ENCODE data around the gene ZNF385D.

The ZNF385D gene

DNA sequence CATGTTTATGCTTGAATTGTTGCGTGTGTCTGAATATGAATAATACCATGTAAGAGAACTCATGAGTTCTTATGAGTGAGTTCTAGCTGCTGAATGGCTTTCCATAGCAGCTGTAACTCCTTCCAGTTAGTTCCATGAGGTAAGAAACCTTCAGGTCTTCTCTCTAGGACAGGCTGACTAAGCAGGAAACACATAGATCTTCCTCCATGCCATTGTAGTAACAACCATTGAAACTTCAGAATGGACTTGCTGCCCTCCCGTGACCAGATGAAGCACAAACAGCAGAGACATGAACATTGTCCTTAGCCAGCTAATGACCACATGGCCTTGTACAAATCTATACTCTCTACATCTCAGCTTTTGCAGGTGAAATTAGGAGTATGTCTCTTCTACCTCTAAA lies 200.0 kb downstream of the ZNF385D start:
- no peak overlapping the region for H3K4ac ChIP-seq (ENCODE audit: low read depth in 1 of 2, low read length in 2 of 2)
- no peaks in the 10 kb centered on the region for H3K79me1 ChIP-seq (replicated peaks; ENCODE audit: low read length, poor library complexity, severe bottlenecking)
- no peak overlapping the region for H3K4me3 ChIP-seq (ENCODE audit: insufficient read depth in 1 of 2, low read depth in 1 of 2, low read length in 2 of 2)
- peaks cover 0 to 9% of the 10 kb centered on the region in 2 experiments for H3K36me3 ChIP-seq (ENCODE audit: control insufficient read depth in 1 of 2, insufficient read depth in 2 of 2, low read depth in 1 of 2, low read length in 2 of 2)
- H2AK5ac ChIP-seq (ENCODE audit: low read length, severe bottlenecking): no peak overlapping the region
- no peak overlapping the region for H3K14ac ChIP-seq (ENCODE audit: low read length in 2 of 2)
- H2BK5ac ChIP-seq (ENCODE audit: low read depth, low read length, poor library complexity, severe bottlenecking): no peak overlapping the region
- 85% methylated on average over 1 of the region's 2 CpGs for WGBS
- no peak overlapping the region for H3K23ac ChIP-seq (ENCODE audit: low read length in 2 of 2)
- DNase-seq: no peak
- no peak overlapping the region for H3K27ac ChIP-seq (ENCODE audit: low read length, poor library complexity, severe bottlenecking)
- no peak overlapping the region for H4K91ac ChIP-seq (ENCODE audit: low read length)
- no peak overlapping the region for H3K18ac ChIP-seq (ENCODE audit: low read depth in 1 of 2, low read length in 2 of 2)
- no peak overlapping the region for H2BK15ac ChIP-seq (ENCODE audit: low read depth, poor library complexity, severe bottlenecking)
- H3K4me1 ChIP-seq (ENCODE audit: control insufficient read depth, insufficient read depth, low read depth, low read length): no peaks in the 10 kb centered on the region
- no peak overlapping the region for H2BK120ac ChIP-seq (ENCODE audit: low read depth, low read length)
- no peak overlapping the region for H4K8ac ChIP-seq (ENCODE audit: low read length)
- H3K9me3 ChIP-seq (ENCODE audit: control insufficient read depth, low read length): no peaks in the 10 kb centered on the region
- no peak overlapping the region for H2BK12ac ChIP-seq (ENCODE audit: low read length in 2 of 2)
- no peak overlapping the region for H2AFZ ChIP-seq (ENCODE audit: low read depth, low read length)
- no peak overlapping the region for H3K4me2 ChIP-seq (ENCODE audit: low read length, poor library complexity, severe bottlenecking)
- no peak overlapping the region for H3K9ac ChIP-seq (ENCODE audit: low read length)
- H3K27me3 ChIP-seq (ENCODE audit: control insufficient read depth in 1 of 2, insufficient read depth in 1 of 2, low read length in 2 of 2): no peaks in the 10 kb centered on the region

DNA sequence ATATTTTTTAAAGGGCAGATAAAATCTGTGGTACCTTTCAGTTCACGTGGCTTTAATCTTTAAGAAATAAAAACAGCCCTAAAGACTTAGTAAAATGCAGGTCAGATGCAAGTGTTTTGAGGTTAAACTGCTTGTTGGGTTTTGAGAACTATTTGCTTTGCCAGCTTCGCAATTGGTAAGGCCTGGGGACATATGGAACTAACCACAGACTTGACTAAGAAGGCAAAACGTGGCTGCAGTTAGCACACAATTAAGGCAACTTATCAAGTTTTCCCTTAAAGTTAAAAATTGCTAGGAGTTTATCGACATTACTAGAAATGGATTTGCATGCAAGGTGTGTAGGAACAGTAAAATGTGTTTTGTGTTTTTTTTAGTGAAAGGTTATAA lies 206.9 kb downstream of the ZNF385D start:
- H3K79me1 ChIP-seq (replicated peaks; ENCODE audit: low read length, poor library complexity, severe bottlenecking): no peaks in the 10 kb centered on the region
- no peak overlapping the region for H4K8ac ChIP-seq (ENCODE audit: low read length)
- H3K18ac ChIP-seq (ENCODE audit: low read depth in 1 of 2, low read length in 2 of 2): no peak overlapping the region
- H3K4me2 ChIP-seq (ENCODE audit: low read length, poor library complexity, severe bottlenecking): no peak overlapping the region
- H3K27ac ChIP-seq (ENCODE audit: low read length, poor library complexity, severe bottlenecking): no peak overlapping the region
- no peak overlapping the region for H2AFZ ChIP-seq (ENCODE audit: low read depth, low read length)
- no peak overlapping the region for H3K23ac ChIP-seq (ENCODE audit: low read length in 2 of 2)
- H3K4ac ChIP-seq (ENCODE audit: low read depth in 1 of 2, low read length in 2 of 2): no peak overlapping the region
- no peak overlapping the region for H3K4me3 ChIP-seq (ENCODE audit: insufficient read depth in 1 of 2, low read depth in 1 of 2, low read length in 2 of 2)
- H3K27me3 ChIP-seq (ENCODE audit: control insufficient read depth in 1 of 2, insufficient read depth in 1 of 2, low read length in 2 of 2): no peaks in the 10 kb centered on the region
- H4K91ac ChIP-seq (ENCODE audit: low read length): no peak overlapping the region
- H3K9ac ChIP-seq (ENCODE audit: low read length): no peak overlapping the region
- H2BK120ac ChIP-seq (ENCODE audit: low read depth, low read length): no peak overlapping the region
- WGBS: 70% methylated on average over 3 of the region's 4 CpGs
- H2BK12ac ChIP-seq (ENCODE audit: low read length in 2 of 2): no peak overlapping the region
- no peaks in the 10 kb centered on the region for H3K36me3 ChIP-seq (ENCODE audit: control insufficient read depth in 1 of 2, insufficient read depth in 2 of 2, low read depth in 1 of 2, low read length in 2 of 2)
- no peak overlapping the region for H2BK5ac ChIP-seq (ENCODE audit: low read depth, low read length, poor library complexity, severe bottlenecking)
- no peak overlapping the region for H2AK5ac ChIP-seq (ENCODE audit: low read length, severe bottlenecking)
- H3K4me1 ChIP-seq (ENCODE audit: control insufficient read depth, insufficient read depth, low read depth, low read length): no peaks in the 10 kb centered on the region
- no peaks in the 10 kb centered on the region for H3K9me3 ChIP-seq (ENCODE audit: control insufficient read depth, low read length)
- DNase-seq: no peak
- H2BK15ac ChIP-seq (ENCODE audit: low read depth, poor library complexity, severe bottlenecking): no peak overlapping the region
- H3K14ac ChIP-seq (ENCODE audit: low read length in 2 of 2): no peak overlapping the region

DNA sequence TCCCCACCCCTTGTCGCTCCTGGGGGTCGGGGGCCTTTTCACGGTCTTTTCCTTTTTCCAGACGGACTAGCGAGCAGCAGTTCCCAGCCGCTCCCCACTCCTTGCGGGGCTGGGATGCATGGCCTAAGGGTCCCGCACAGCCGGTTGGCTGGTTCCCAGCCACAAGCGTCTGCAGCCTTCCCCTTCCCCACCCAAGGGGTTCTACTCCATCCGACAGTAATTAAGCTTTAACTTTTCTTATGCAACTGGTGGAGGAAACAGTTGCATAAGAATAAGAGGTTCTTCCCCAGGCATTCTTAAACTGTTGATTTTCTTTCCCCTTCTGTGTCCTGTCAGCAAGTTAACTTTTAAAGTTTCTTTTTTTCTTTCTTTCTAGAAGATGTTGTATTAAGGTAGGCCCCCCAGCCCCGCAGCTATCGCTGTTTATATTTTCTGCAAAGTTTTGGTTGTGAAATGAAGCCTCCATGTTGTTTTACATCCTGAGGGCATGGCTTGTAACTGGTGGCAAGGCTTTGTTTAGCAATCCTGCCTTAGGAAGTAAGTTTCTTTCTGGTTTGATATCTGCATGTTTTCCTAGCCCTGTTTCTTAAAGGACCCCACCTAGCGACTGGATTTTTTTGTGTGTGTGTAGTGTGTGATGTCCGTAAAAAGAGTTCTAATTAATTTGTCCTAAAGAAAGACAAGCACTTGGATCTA lies 207.5 kb downstream of the ZNF385D start:
- Histone ChIP-seq H2BK5ac (ENCODE audit: low read depth, low read length, poor library complexity, severe bottlenecking) (no peak overlapping the region), H3K4me2 (ENCODE audit: low read length, poor library complexity, severe bottlenecking) (no peak overlapping the region), H4K91ac (ENCODE audit: low read length) (no peak overlapping the region), H3K27me3 (ENCODE audit: control insufficient read depth in 1 of 2, insufficient read depth in 1 of 2, low read length in 2 of 2) (no peaks in the 10 kb centered on the region), H2BK12ac (ENCODE audit: low read length in 2 of 2) (no peak overlapping the region), H3K14ac (ENCODE audit: low read length in 2 of 2) (no peak overlapping the region), H3K4ac (ENCODE audit: low read depth in 1 of 2, low read length in 2 of 2) (no peak overlapping the region), H2BK120ac (ENCODE audit: low read depth, low read length) (no peak overlapping the region), H2AFZ (ENCODE audit: low read depth, low read length) (no peak overlapping the region), H2AK5ac (ENCODE audit: low read length, severe bottlenecking) (no peak overlapping the region), H3K79me1 (replicated peaks; ENCODE audit: low read length, poor library complexity, severe bottlenecking) (no peaks in the 10 kb centered on the region), H2BK15ac (ENCODE audit: low read depth, poor library complexity, severe bottlenecking) (no peak overlapping the region), H3K9me3 (ENCODE audit: control insufficient read depth, low read length) (no peaks in the 10 kb centered on the region), H3K23ac (ENCODE audit: low read length in 2 of 2) (no peak overlapping the region), H3K4me3 (ENCODE audit: insufficient read depth in 1 of 2, low read depth in 1 of 2, low read length in 2 of 2) (no peak overlapping the region), H3K9ac (ENCODE audit: low read length) (no peak overlapping the region), H3K36me3 (ENCODE audit: control insufficient read depth in 1 of 2, insufficient read depth in 2 of 2, low read depth in 1 of 2, low read length in 2 of 2) (no peaks in the 10 kb centered on the region), H3K27ac (ENCODE audit: low read length, poor library complexity, severe bottlenecking) (no peak overlapping the region), H4K8ac (ENCODE audit: low read length) (no peak overlapping the region), H3K4me1 (ENCODE audit: control insufficient read depth, insufficient read depth, low read depth, low read length) (no peaks in the 10 kb centered on the region), H3K18ac (ENCODE audit: low read depth in 1 of 2, low read length in 2 of 2) (no peak overlapping the region)
- WGBS: 78% methylated on average over 9 of the region's 15 CpGs
- no peak for DNase-seq

DNA sequence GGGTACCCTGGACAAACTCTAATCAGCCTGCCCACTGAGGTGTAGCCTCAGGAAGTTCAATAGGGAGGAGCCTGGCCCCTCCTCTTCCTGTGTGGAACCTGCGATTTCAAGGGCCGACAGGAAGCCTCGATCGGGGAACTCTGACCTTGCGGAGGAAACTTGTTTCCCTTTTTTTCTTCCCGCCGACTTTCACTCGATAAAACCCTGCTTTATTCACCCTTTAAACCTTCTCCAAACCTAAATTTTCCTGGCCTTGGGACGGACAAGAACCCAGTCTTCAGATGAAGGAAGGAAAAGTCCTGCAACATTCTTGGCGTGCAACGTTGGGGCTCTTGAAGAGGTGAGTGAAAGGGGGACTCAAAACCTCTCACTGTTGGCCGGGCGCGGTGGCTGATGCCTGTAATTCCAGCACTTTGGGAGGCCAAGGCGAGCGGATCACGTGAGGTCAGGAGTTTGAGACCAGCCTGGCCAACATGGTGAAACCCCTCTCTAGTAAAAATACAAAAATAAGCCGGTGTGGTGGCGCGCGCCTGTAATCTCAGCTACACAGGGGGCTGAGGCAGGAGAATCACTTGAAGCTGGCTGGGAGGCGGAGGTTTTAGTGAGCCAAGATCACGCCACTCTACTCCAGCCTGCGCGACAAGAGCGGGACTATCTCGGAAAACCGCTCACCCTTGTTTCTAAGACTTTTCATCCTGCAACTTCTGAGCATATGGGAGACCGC lies 208.2 kb downstream of the ZNF385D start:
- whole genome bisulfite sequencing: 88% methylated on average over 26 of the region's 29 CpGs

More for the DNA sequence above, 208.2 kb downstream of the ZNF385D start:
- Histone ChIP-seq H3K4me1 (ENCODE audit: control insufficient read depth, insufficient read depth, low read depth, low read length) (no peaks in the 10 kb centered on the region), H3K14ac (ENCODE audit: low read length in 2 of 2) (no peak overlapping the region), H2BK15ac (ENCODE audit: low read depth, poor library complexity, severe bottlenecking) (no peak overlapping the region), H3K27ac (ENCODE audit: low read length, poor library complexity, severe bottlenecking) (no peak overlapping the region), H3K79me1 (replicated peaks; ENCODE audit: low read length, poor library complexity, severe bottlenecking) (no peaks in the 10 kb centered on the region), H3K23ac (ENCODE audit: low read length in 2 of 2) (no peak overlapping the region), H2AK5ac (ENCODE audit: low read length, severe bottlenecking) (no peak overlapping the region), H3K4ac (ENCODE audit: low read depth in 1 of 2, low read length in 2 of 2) (no peak overlapping the region), H2AFZ (ENCODE audit: low read depth, low read length) (no peak overlapping the region), H2BK5ac (ENCODE audit: low read depth, low read length, poor library complexity, severe bottlenecking) (no peak overlapping the region), H4K8ac (ENCODE audit: low read length) (no peak overlapping the region), H3K27me3 (ENCODE audit: control insufficient read depth in 1 of 2, insufficient read depth in 1 of 2, low read length in 2 of 2) (no peaks in the 10 kb centered on the region), H3K9me3 (ENCODE audit: control insufficient read depth, low read length) (no peaks in the 10 kb centered on the region), H2BK120ac (ENCODE audit: low read depth, low read length) (no peak overlapping the region), H3K4me2 (ENCODE audit: low read length, poor library complexity, severe bottlenecking) (no peak overlapping the region), H3K18ac (ENCODE audit: low read depth in 1 of 2, low read length in 2 of 2) (no peak overlapping the region), H4K91ac (ENCODE audit: low read length) (no peak overlapping the region), H3K36me3 (ENCODE audit: control insufficient read depth in 1 of 2, insufficient read depth in 2 of 2, low read depth in 1 of 2, low read length in 2 of 2) (no peaks in the 10 kb centered on the region), H3K9ac (ENCODE audit: low read length) (no peak overlapping the region), H2BK12ac (ENCODE audit: low read length in 2 of 2) (no peak overlapping the region), H3K4me3 (ENCODE audit: insufficient read depth in 1 of 2, low read depth in 1 of 2, low read length in 2 of 2) (no peak overlapping the region)
- no peak for DNase-seq
